Umbilical cord (tissue), 2 donors: Measurements from ENCODE around the gene RLBP1. TPM values are rescaled to one million over a fixed set of nuclear protein-coding genes. Genes with fewer than 3 reads are reported as not detected.

Source experiments
- DNase-seq: peaks from one replicate; pipeline ENCODE4 v3.0.0-alpha.2; 2015; ENCODE audit warnings: low spot score
- total RNA-seq: library from RNA; depleted of rRNA; stranded (reverse); fragments of >200 nt; gene quantifications from one replicate; pipeline ENCODE4 v1.2.3, GENCODE V29; 2014; ENCODE audit warnings: low replicate concordance; ENCODE audit not compliant: insufficient read depth

RLBP1 gene
- total RNA-seq, 1 donor from 2014 or later: not detected

GRCh38 chr15:89178307-89178977 lies 42.9 kb downstream of the RLBP1 start:
- DNase-seq: no peak

DNA sequence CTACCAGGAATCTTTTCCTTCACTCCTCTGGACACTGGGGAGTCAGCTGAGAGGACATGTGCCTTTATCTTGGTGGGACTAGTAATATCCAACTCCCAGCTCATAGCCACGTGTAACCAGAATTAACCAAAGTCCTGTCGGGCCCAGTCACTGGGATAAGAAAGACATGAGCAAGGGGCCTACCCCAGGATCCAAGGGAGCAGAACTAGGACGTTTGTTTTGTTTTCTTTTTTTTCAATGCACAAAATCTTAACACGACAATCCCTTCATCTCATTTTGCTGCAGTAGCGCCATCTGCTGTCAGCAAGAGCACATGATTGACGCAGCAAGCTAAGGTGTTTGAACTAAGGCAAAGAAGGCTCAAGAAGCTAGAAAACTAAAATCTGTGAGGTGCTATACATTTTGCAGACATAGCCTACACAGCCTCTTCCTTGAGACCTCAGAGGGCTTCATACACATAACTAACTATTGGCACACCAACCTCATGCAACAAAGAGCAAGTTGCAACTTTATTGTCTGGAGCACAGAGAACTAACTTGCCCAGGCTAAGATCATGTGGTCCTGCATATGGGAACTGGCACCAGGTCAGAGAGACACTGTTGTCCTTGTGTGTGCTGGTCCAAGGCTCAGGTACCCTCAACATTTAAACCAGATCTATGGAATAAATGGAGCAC lies 43.6 kb downstream of the RLBP1 start:
- peak; percentile 80 for DNase-seq

DNA sequence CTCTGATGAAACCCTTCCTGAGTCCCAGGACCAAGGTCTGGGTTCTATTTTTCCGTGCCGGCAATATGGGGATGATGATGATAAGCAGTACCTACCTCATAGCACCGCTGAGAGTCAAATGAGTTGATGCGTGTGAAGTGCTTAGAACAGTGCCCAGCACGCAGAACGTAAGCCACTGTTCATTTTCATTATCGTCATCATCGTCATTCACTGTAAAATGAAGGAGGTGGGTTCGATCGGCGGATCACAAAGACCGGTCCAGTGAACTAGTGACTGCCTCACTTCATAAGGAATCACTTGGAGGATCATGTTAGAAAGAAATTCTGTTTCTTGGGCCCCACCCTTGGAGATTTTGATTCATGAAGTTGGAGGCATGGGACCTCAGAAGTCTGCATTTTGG lies 44.3 kb downstream of the RLBP1 start:
- no peak for DNase-seq

- DNase-seq: no peak
These were observed 45.7 kb downstream of the RLBP1 start for GRCh38 chr15:89175617-89176191.

DNA sequence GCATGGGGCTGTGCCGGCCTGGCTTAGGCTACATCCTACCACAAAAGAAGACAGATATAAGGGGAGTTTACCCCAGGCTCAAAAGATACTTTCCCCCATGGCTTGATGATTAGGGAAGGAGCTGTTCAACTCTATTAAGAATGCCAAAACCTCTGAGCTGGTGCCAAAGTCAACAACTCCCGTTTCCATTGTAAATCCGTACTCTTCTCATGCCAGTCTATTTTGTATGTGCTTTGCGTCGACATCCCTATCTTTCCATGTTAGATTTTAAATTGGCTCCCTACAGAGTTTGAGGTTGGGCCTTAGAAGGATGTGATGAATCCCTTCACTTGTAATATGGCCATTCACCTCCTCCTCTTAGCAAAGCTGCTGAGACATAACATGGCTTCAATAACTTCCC lies 46.9 kb downstream of the RLBP1 start:
- no peak for DNase-seq

DNA sequence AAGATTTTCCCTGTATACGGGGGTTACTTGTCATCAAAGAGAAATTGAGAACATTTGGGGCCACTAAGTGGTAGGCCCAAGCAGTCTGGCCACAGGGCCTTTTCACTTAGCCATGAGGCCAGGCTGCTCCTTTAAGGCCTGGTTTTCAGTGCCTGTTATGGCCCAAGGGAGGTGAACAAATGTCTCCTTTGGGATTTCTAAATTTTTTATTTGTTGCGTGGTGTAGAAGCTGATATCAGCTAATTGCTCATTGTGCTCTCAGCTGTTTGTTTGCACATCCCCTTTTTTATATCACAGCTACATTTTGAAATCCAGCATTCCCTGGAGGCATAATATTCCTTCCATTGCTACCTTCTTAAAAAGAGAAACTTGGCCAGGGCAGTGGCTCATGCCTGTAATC lies 48.5 kb downstream of the RLBP1 start:
- no peak for DNase-seq

DNA sequence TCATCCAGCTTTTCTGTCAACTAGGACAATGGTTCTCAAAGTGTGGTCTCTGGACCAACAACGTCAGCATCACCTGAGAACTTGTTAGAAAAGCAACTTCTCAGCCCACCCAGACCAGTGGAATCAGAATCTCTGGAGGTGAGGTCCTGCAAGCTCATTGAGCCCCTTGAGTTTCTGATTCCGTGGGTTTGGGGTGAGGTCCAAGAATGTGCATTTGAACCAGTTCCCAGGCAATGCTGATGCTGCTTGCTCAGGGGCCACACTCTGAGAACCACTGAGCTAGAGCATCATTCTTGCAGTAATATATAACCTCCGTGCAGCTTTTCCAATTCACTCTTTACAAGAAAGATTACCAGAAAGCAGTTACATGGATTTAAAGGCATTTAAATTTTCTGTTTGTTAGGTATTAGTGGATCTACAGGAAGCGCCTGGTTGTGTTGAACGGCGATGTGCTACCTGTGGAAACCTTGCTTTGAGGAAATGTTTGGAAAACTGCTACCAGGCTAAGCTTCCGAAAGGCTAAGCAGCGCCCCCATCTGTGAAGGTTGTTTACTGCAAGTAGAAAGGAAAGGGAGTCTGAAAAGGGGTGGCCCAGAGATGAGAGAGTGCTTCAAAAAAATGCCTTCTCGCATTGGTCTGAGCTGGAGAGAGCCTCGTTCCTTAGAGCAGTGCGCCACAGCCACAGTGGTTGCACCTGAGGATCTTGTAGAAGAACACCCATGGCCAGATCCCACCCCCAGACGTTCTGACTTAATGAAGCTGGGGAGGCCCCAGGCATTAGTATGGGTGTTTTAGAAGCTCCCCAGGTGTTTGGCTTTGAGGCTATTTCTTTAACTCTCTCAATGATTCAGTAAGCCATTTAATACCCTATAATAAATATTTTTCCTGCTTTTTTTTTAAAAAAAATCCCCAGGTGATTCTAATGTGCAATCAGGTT lies 50.0 kb downstream of the RLBP1 start:
- DNase-seq: no peak

DNA sequence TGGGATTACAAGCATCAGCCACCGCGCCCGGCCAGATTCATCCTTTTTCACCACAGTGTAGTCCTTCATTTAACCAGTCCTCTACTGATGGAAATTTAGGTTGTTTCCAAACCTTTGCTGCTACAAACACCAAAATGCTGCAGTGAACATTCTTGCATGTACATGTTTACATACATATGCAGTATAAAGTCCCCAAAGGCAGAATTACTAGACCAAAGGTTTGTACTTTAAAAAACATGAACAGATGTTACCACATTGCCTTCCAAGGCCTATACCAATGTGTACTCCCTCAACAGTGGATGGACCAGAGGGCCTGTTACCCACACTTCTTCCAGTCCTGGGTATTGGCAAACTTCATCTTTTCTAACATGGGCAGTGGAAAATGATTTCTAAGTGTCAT lies 51.0 kb downstream of the RLBP1 start:
- no peak for DNase-seq

- DNase-seq: no peak
These were observed 53.0 kb downstream of the RLBP1 start for GRCh38 chr15:89168316-89168833.

GRCh38 chr15:89167267-89168176 lies 53.9 kb downstream of the RLBP1 start:
- DNase-seq: no peak

- no peak for DNase-seq
These were observed 55.7 kb downstream of the RLBP1 start for GRCh38 chr15:89165677-89166076.

GRCh38 chr15:89164712-89165211 lies 56.6 kb downstream of the RLBP1 start:
- DNase-seq: no peak

DNA sequence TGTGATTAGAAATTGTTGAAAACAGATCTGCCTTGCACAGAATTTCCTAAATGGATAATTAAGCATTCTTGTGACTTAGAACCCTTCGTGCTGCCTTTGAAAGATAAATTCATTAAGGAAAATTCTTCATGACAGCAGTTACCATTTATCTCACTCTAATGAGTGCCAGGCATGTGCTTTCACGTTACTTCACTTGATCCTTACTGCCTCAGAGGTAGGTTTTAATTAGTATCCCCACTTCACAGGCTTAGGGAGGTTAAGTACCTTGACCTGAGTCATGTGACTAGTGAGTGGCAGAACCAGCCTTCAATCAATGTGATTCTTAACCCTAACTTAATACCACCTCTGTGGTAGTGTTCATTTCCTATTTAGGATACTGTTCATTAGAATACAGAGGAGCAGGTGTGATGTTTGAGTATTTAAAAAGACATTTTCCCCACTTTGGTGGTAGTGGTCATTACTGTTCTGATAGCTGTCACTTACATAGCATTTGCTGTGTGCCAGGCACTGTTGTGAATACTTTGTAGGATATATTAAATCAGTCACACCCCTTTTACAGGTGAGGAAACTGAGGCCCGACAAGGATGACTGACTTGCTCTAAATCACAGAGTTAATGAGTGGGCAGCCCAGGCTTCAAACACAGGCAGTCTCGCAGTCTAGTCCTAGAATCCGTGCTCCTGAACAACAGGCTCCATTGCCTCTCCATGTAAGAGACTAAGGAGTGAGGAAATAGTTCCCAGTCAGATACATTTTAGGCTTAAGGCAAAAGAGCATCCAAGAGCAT lies 57.9 kb downstream of the RLBP1 start:
- no peak for DNase-seq

DNA sequence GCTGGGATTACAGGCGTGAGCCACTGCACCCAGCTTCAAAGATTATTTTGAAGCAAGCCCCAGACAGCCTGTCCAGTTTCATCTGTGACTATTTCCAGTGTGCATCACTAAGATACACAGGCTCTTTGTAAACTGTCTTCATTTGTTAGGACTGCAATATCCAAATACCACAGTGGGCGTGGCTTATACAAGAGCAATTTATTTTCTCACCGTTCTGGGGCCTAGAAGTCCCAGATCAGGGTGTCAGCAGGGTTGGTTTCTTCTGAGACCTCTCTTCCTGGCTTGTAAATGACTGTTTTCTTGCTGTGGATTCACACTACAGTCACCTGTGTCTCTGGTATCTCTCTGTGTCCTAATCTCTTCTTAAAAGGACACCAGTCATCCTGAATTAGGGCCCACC lies 59.7 kb downstream of the RLBP1 start:
- DNase-seq: no peak

Other genes with a start within 250 kb of the RLBP1 start
- gene ABHD2, start 133.1 kb downstream of the RLBP1 start, total RNA-seq: 54.7 TPM
- 6.7 TPM for gene FANCI, start 22.4 kb upstream of the RLBP1 start, total RNA-seq
- 40.9 TPM for gene POLG, start 113.2 kb upstream of the RLBP1 start, total RNA-seq